DMS114 treated with DMSO at 0.1 percent for 48 hours (cell line): ENCODE results near the gene RAB44.

Experiments
- DNase-seq: peaks from one replicate; lab custom pipeline; 2025; ENCODE audit not compliant: unreplicated experiment; lab: John Stamatoyannopoulos, UW

The RAB44 gene

GRCh38 chr6:36765594-36766398 is 68.2 kb downstream of the RAB44 start:
- peak; percentile 74 for DNase-seq

- DNase-seq: no peak
These were observed 68.8 kb downstream of the RAB44 start for GRCh38 chr6:36766399-36766945.

GRCh38 chr6:36769183-36769675 is 71.6 kb downstream of the RAB44 start:
- DNase-seq: no peak

- DNase-seq: no peak
These were observed 72.3 kb downstream of the RAB44 start for GRCh38 chr6:36769676-36770499.

- no peak for DNase-seq
These were observed 73.5 kb downstream of the RAB44 start for GRCh38 chr6:36771145-36771544.

GRCh38 chr6:36772397-36772796 is 74.8 kb downstream of the RAB44 start:
- no peak for DNase-seq

GRCh38 chr6:36774331-36774730 is 76.7 kb downstream of the RAB44 start:
- no peak for DNase-seq

- DNase-seq: no peak
These were observed 78.5 kb downstream of the RAB44 start for GRCh38 chr6:36776167-36776566.

GRCh38 chr6:36777801-36778200 is 80.2 kb downstream of the RAB44 start:
- DNase-seq: no peak

- DNase-seq: no peak
These were observed 81.6 kb downstream of the RAB44 start for GRCh38 chr6:36779227-36779626.

- no peak for DNase-seq
These were observed 83.0 kb downstream of the RAB44 start for GRCh38 chr6:36780442-36781177.

GRCh38 chr6:36781669-36782068 is 84.0 kb downstream of the RAB44 start:
- no peak for DNase-seq
